Right lobe of liver (tissue), 6 donors: ENCODE data around the gene PRKCZ. TPM values are rescaled to one million over a fixed set of nuclear protein-coding genes. Genes with fewer than 3 reads are reported as not detected.

Experiments
- ATAC-seq, 4 donors: fragments of 200-7000 bp; cut with Tn5 transposase; one replicate each; pipeline ENCODE4 v1.9.1; 2020; ENCODE audit warnings: mild to moderate bottlenecking in 4 of 4, moderate library complexity in 4 of 4
- DNase-seq, 3 donors: peaks; one replicate each; pipeline ENCODE4 v3.0.0-alpha.2; 2020
- H3K27ac ChIP-seq, 3 donors: fragments of 200-600 bp; one replicate each; pipeline ENCODE4 v1.8.0; 2022
- H3K27me3 ChIP-seq, 2 donors: fragments of 200-600 bp; one replicate each; pipeline ENCODE4 v1.8.0; 2022
- H3K36me3 ChIP-seq, 4 donors: fragments of 200-600 bp; sonication (generic) in 1 of 4; one replicate each; pipeline versions ENCODE4 v1.5.1 to v1.8.0; 2017 to 2022; ENCODE audit warnings: control low read depth in 1 of 4
- H3K4me1 ChIP-seq, 4 donors: fragments of 200-600 bp; sonication (generic) in 1 of 4; one replicate each; pipeline versions ENCODE4 v1.5.1 to v1.8.0; 2017 to 2022; ENCODE audit warnings: control low read depth in 1 of 4
- H3K4me3 ChIP-seq, 3 donors: fragments of 200-600 bp; one replicate each; pipeline ENCODE4 v1.8.0; 2022
- H3K9me3 ChIP-seq, 4 donors: fragments of 200-600 bp; sonication (generic) in 1 of 4; one replicate each; pipeline versions ENCODE4 v1.5.1 to v1.8.0; 2017 to 2022; ENCODE audit warnings: control low read depth in 1 of 4
- CTCF ChIP-seq, 4 donors: fragments of 200-600 bp in 3 of 4; fragments of 450-650 bp in 1 of 4; IDR thresholded peaks; one replicate each; pipeline versions ENCODE4 v1.5.1 to v1.8.0; 2016 to 2022; ENCODE audit warnings: antibody characterized with exemption in 4 of 4, mild to moderate bottlenecking in 2 of 4
- POLR2A ChIP-seq: fragments of 450-650 bp; IDR thresholded peaks from one replicate; pipeline ENCODE4 v1.6.1; 2017; ENCODE audit warnings: antibody characterized with exemption, mild to moderate bottlenecking
- WGBS: methylation state at CpG from one replicate; pipeline ENCODE4 v1.1.6; 2018; ENCODE audit warnings: low coverage, low lambda C conversion rate; ENCODE audit not compliant: insufficient coverage; ENCODE audit errors: missing lambda C conversion rate; 5-methylcytosine and 5-hydroxymethylcytosine counted together
- intact Hi-C, 2 donors: fragments of 100-400 bp; cut with DNase I; formaldehyde crosslinking; loops; one replicate each; pipeline versions ENCODE4 v1.11.2 to v1.14.1; 2022
- total RNA-seq, 6 experiments: library from RNA; depleted of rRNA in 2 of 6; stranded (reverse); fragments of >200 nt in 2 of 6; fragmentation: NEBNext Ultra II Directional in 3 of 6; extraction: Animal tissue kit (Norgen Biotek cat#: 25700) in 3 of 6; gene quantifications; one replicate each; pipeline versions ENCODE4 v1.1.0 to v1.2.4, GENCODE V29; 2016 to 2023
- donor health status: DM: no; HTN: yes; CAD: no.
- donor health status: DM: no; HTN: no; CAD: no.
- donor health status: DM: no; HTN: no; CAD: no.
- donor health status: DM: no; HTN: yes; CAD: no.
- donor health status: DM: no; HTN: yes; CAD: no.

Gene PRKCZ
- total RNA-seq, 6 experiments from 2014 or later: 10.3 to 20.1 (median 15.8) TPM

- no peak overlapping the region for H3K4me3 ChIP-seq
- ATAC-seq (peak in 1 of 4 donors; percentile 46), DNase-seq (no peak)
- WGBS: 65% methylated on average over 2 of the region's 61 CpGs
- intact Hi-C loops: loop anchor here in 1 of 2 donors (10.0 kb wide), 1 partner anchor 55 kb away; no protein-coding TSS in a partner anchor
- H3K4me1 ChIP-seq: peaks cover 0 to 6% (median 0%) of the 10 kb centered on the region in 4 donors
- peaks cover 0 to 9% of the 10 kb centered on the region in 2 donors for H3K27me3 ChIP-seq
- no peaks in the 10 kb centered on the region for H3K36me3 ChIP-seq
- TF ChIP-seq POLR2A: no peak
- TF ChIP-seq CTCF (IDR thresholded peaks at IDR 0.05): no peak
- H3K9me3 ChIP-seq: no peaks in the 10 kb centered on the region
- H3K27ac ChIP-seq: no peak overlapping the region
These were observed 30.5 kb upstream of the PRKCZ start for GRCh38 chr1:2019571-2020309.

GRCh38 chr1:2020310-2020655 lies 29.9 kb upstream of the PRKCZ start:
- intact Hi-C loops: loop anchor here in 1 of 2 donors (10.0 kb wide), 1 partner anchor 55 kb away; no protein-coding TSS in a partner anchor
- 85% methylated on average over 4 of the region's 11 CpGs for WGBS

GRCh38 chr1:2021550-2021949 lies 28.7 kb upstream of the PRKCZ start:
- ATAC-seq: no peak
- Histone ChIP-seq H3K27me3 (peaks cover 0 to 9% of the 10 kb centered on the region in 2 donors), H3K27ac (no peak overlapping the region), H3K4me1 (peaks cover 0 to 6% (median 0%) of the 10 kb centered on the region in 4 donors), H3K36me3 (no peaks in the 10 kb centered on the region), H3K4me3 (no peak overlapping the region), H3K9me3 (no peaks in the 10 kb centered on the region)
- intact Hi-C loops: loop anchor here in 1 of 2 donors (10.0 kb wide), 1 partner anchor 57 kb away; no protein-coding TSS in a partner anchor
- 33% methylated on average over 2 of the region's 25 CpGs for WGBS
- no peak for TF ChIP-seq CTCF (IDR thresholded peaks at IDR 0.05)
- TF ChIP-seq POLR2A: no peak
- no peak for DNase-seq

More at GRCh38 chr1:2020310-2020655, 29.9 kb upstream of the PRKCZ start:
- Histone ChIP-seq H3K27ac (no peak overlapping the region), H3K9me3 (no peaks in the 10 kb centered on the region), H3K4me3 (no peak overlapping the region), H3K36me3 (no peaks in the 10 kb centered on the region), H3K27me3 (peaks cover 0 to 9% of the 10 kb centered on the region in 2 donors), H3K4me1 (peaks cover 0 to 6% (median 0%) of the 10 kb centered on the region in 4 donors)
- no peak for DNase-seq
- TF ChIP-seq CTCF (IDR thresholded peaks at IDR 0.05) (no peak), POLR2A (no peak)
- ATAC-seq: no peak

GRCh38 chr1:2022063-2022770 lies 28.0 kb upstream of the PRKCZ start:
- Histone ChIP-seq H3K27ac (no peak overlapping the region), H3K9me3 (no peaks in the 10 kb centered on the region), H3K36me3 (no peaks in the 10 kb centered on the region), H3K4me3 (no peak overlapping the region), H3K4me1 (peaks cover 0 to 6% (median 0%) of the 10 kb centered on the region in 4 donors), H3K27me3 (peaks cover 0 to 9% of the 10 kb centered on the region in 2 donors)
- DNase-seq (no peak), ATAC-seq (no peak)
- intact Hi-C loops: loop anchor here in 1 of 2 donors (10.0 kb wide), 1 partner anchor 57 kb away; no protein-coding TSS in a partner anchor
- 20% methylated on average over 1 of the region's 21 CpGs for WGBS
- TF ChIP-seq POLR2A (no peak), CTCF (IDR thresholded peaks at IDR 0.05) (no peak)
